ENCODE measurements around the gene ANAPC4. TPM values are rescaled to one million over a fixed set of nuclear protein-coding genes. Genes with fewer than 3 reads are reported as not detected.

Gene ANAPC4
- total and polyA plus RNA-seq, 2 experiments from 2014 or later, result 19.7 to 22.0 TPM

GRCh38 chr4:25423548-25423947, 46.5 kb downstream of the ANAPC4 start:
- Histone ChIP-seq H3K9me2 (ENCODE audit: insufficient read depth) (no peaks in the 10 kb centered on the region), H4K20me1 (ENCODE audit: insufficient read depth) (no peaks in the 10 kb centered on the region), H3K4me3 (no peak overlapping the region), H3K27ac (no peak overlapping the region), H3K4me2 (ENCODE audit: unreplicated experiment) (no peak overlapping the region), H3K9ac (no peak overlapping the region), H2AFZ (no peak overlapping the region), H3K9me3 (ENCODE audit: low read depth) (no peaks in the 10 kb centered on the region), H3K27me3 (replicated peaks; ENCODE audit: insufficient read depth) (no peaks in the 10 kb centered on the region), H3K79me2 (ENCODE audit: insufficient read depth) (no peaks in the 10 kb centered on the region), H3K4me1 (ENCODE audit: insufficient read depth) (no peaks in the 10 kb centered on the region), H3K36me3 (ENCODE audit: low read depth) (peaks cover 9% of the 10 kb centered on the region; the same call in 1 of the 2 replicates), H3F3A (ENCODE audit: insufficient read depth) (no peaks in the 10 kb centered on the region)
- in situ Hi-C loops (cut with MboI), result no loop called here
- 83 to 91% methylated on average over 1 of the region's 1 CpG for WGBS, 2 experiments (ENCODE audit: low coverage in 1 of 2, low lambda C conversion rate in 2 of 2, missing lambda C conversion rate in 2 of 2)
- TF ChIP-seq EZH2 (IDR thresholded peaks at IDR 0.05; ENCODE audit: insufficient read depth, poor library complexity, severe bottlenecking) (no peak), EZH2phosphoT487 (IDR thresholded peaks at IDR 0.05; ENCODE audit: insufficient read depth, low read depth) (no peak)
- no peak for DNase-seq

- H3K9me3 ChIP-seq (ENCODE audit: low read depth), result no peaks in the 10 kb centered on the region
- TF ChIP-seq EZH2phosphoT487 (IDR thresholded peaks at IDR 0.05; ENCODE audit: insufficient read depth, low read depth) (no peak), EZH2 (IDR thresholded peaks at IDR 0.05; ENCODE audit: insufficient read depth, poor library complexity, severe bottlenecking) (no peak)
- no peak overlapping the region for H3K9ac ChIP-seq
- 83 to 84% methylated on average over 9 of the region's 9 CpGs for WGBS, 2 experiments (ENCODE audit: low coverage in 1 of 2, low lambda C conversion rate in 2 of 2, missing lambda C conversion rate in 2 of 2)
- H3K4me2 ChIP-seq (ENCODE audit: unreplicated experiment), result no peak overlapping the region
- no peaks in the 10 kb centered on the region for H4K20me1 ChIP-seq (ENCODE audit: insufficient read depth)
- peaks cover 7% of the 10 kb centered on the region; the same call in 1 of the 2 replicates for H3K36me3 ChIP-seq (ENCODE audit: low read depth)
- no peaks in the 10 kb centered on the region for H3K4me1 ChIP-seq (ENCODE audit: insufficient read depth)
- no peaks in the 10 kb centered on the region for H3K27me3 ChIP-seq (replicated peaks; ENCODE audit: insufficient read depth)
- H3K4me3 ChIP-seq, result no peak overlapping the region
- no peak overlapping the region for H3K27ac ChIP-seq
- no peaks in the 10 kb centered on the region for H3K9me2 ChIP-seq (ENCODE audit: insufficient read depth)
- no peaks in the 10 kb centered on the region for H3K79me2 ChIP-seq (ENCODE audit: insufficient read depth)
- H3F3A ChIP-seq (ENCODE audit: insufficient read depth), result no peaks in the 10 kb centered on the region
- H2AFZ ChIP-seq, result no peak overlapping the region
- no peak for DNase-seq
- in situ Hi-C loops (cut with MboI), result loop anchor here (25.0 kb wide), 1 partner anchor 988 kb away; no protein-coding TSS in a partner anchor
Observed at GRCh38 chr4:25424539-25425228, 47.6 kb downstream of the ANAPC4 start.

- Histone ChIP-seq H2AFZ (no peak overlapping the region), H3K9ac (no peak overlapping the region), H3K79me2 (ENCODE audit: insufficient read depth) (no peaks in the 10 kb centered on the region), H3K27me3 (replicated peaks; ENCODE audit: insufficient read depth) (no peaks in the 10 kb centered on the region), H3F3A (ENCODE audit: insufficient read depth) (no peaks in the 10 kb centered on the region), H4K20me1 (ENCODE audit: insufficient read depth) (no peaks in the 10 kb centered on the region), H3K4me1 (ENCODE audit: insufficient read depth) (no peaks in the 10 kb centered on the region), H3K4me3 (no peak overlapping the region), H3K27ac (no peak overlapping the region), H3K36me3 (ENCODE audit: low read depth) (0 out of 2 replicates have a peak, but pooled peaks cover 2% of the 10 kb centered on the region), H3K9me3 (ENCODE audit: low read depth) (no peaks in the 10 kb centered on the region), H3K9me2 (ENCODE audit: insufficient read depth) (no peaks in the 10 kb centered on the region), H3K4me2 (ENCODE audit: unreplicated experiment) (no peak overlapping the region)
- TF ChIP-seq EZH2phosphoT487 (IDR thresholded peaks at IDR 0.05; ENCODE audit: insufficient read depth, low read depth) (no peak), EZH2 (IDR thresholded peaks at IDR 0.05; ENCODE audit: insufficient read depth, poor library complexity, severe bottlenecking) (no peak)
- DNase-seq, result no peak
- in situ Hi-C loops (cut with MboI), result loop anchor here (25.0 kb wide), 1 partner anchor 987 kb away; no protein-coding TSS in a partner anchor
- 64 to 79% methylated on average over 4 of the region's 4 CpGs for WGBS, 2 experiments (ENCODE audit: low coverage in 1 of 2, low lambda C conversion rate in 2 of 2, missing lambda C conversion rate in 2 of 2)
Observed at GRCh38 chr4:25425361-25425760, 48.3 kb downstream of the ANAPC4 start.

- 75 to 83% methylated on average over 5 of the region's 5 CpGs for WGBS, 2 experiments (ENCODE audit: low coverage in 1 of 2, low lambda C conversion rate in 2 of 2, missing lambda C conversion rate in 2 of 2)
- no peak overlapping the region for H3K27ac ChIP-seq
- no peak for DNase-seq
- H3K9me2 ChIP-seq (ENCODE audit: insufficient read depth), result no peaks in the 10 kb centered on the region
- no peak overlapping the region for H2AFZ ChIP-seq
- in situ Hi-C loops (cut with MboI), result loop anchor here (25.0 kb wide), 1 partner anchor 984 kb away; no protein-coding TSS in a partner anchor
- no peaks in the 10 kb centered on the region for H3K9me3 ChIP-seq (ENCODE audit: low read depth)
- TF ChIP-seq EZH2phosphoT487 (IDR thresholded peaks at IDR 0.05; ENCODE audit: insufficient read depth, low read depth) (no peak), EZH2 (IDR thresholded peaks at IDR 0.05; ENCODE audit: insufficient read depth, poor library complexity, severe bottlenecking) (no peak)
- H3K27me3 ChIP-seq (replicated peaks; ENCODE audit: insufficient read depth), result no peaks in the 10 kb centered on the region
- H3K4me1 ChIP-seq (ENCODE audit: insufficient read depth), result no peaks in the 10 kb centered on the region
- no peaks in the 10 kb centered on the region for H4K20me1 ChIP-seq (ENCODE audit: insufficient read depth)
- H3K4me3 ChIP-seq, result no peak overlapping the region
- H3K4me2 ChIP-seq (ENCODE audit: unreplicated experiment), result no peak overlapping the region
- H3K9ac ChIP-seq, result no peak overlapping the region
- no peaks in the 10 kb centered on the region for H3K36me3 ChIP-seq (ENCODE audit: low read depth)
- no peaks in the 10 kb centered on the region for H3F3A ChIP-seq (ENCODE audit: insufficient read depth)
- no peaks in the 10 kb centered on the region for H3K79me2 ChIP-seq (ENCODE audit: insufficient read depth)
Observed at GRCh38 chr4:25427871-25428270, 50.8 kb downstream of the ANAPC4 start.
